Left hindlimb (tissue), 1 donor: ENCODE data around the gene PTPRK.
"Not testable (repeated sequence)": the region's sequence is repeated elsewhere in the genome, so short reads cannot be mapped to it uniquely, and the experiment has no call there.

ENCODE experiments used
- DNase-seq: peaks from one replicate; pipeline ENCODE4 v3.0.0-alpha.2; 2018

PTPRK gene

GRCh38 chr6:128487746-128488145 lies 32.7 kb downstream of the PTPRK start:
- no peak for DNase-seq

- DNase-seq: no peak
These were observed 33.3 kb downstream of the PTPRK start for GRCh38 chr6:128487055-128487454.

GRCh38 chr6:128486580-128486979 lies 33.8 kb downstream of the PTPRK start:
- not testable (repeated sequence) for DNase-seq

GRCh38 chr6:128483472-128484135 lies 36.8 kb downstream of the PTPRK start:
- DNase-seq: no peak

GRCh38 chr6:128482642-128483041 lies 37.8 kb downstream of the PTPRK start:
- no peak for DNase-seq

GRCh38 chr6:128479991-128480390 lies 40.4 kb downstream of the PTPRK start:
- DNase-seq: no peak

GRCh38 chr6:128479048-128479666 lies 41.2 kb downstream of the PTPRK start:
- DNase-seq: no peak

- no peak for DNase-seq
These were observed 42.0 kb downstream of the PTPRK start for GRCh38 chr6:128478230-128479047.

GRCh38 chr6:128474933-128475332 lies 45.5 kb downstream of the PTPRK start:
- DNase-seq: no peak

GRCh38 chr6:128474481-128474880 lies 45.9 kb downstream of the PTPRK start:
- no peak for DNase-seq

GRCh38 chr6:128471907-128472306 lies 48.5 kb downstream of the PTPRK start:
- DNase-seq: no peak

GRCh38 chr6:128465368-128466343 lies 54.7 kb downstream of the PTPRK start:
- DNase-seq: no peak

- DNase-seq: no peak
These were observed 55.6 kb downstream of the PTPRK start for GRCh38 chr6:128464790-128465189.

- no peak for DNase-seq
These were observed 56.5 kb downstream of the PTPRK start for GRCh38 chr6:128463942-128464341.

- no peak for DNase-seq
These were observed 58.9 kb downstream of the PTPRK start for GRCh38 chr6:128461501-128461900.

- DNase-seq: no peak
These were observed 63.7 kb downstream of the PTPRK start for GRCh38 chr6:128456510-128457230.

GRCh38 chr6:128455959-128456358 lies 64.4 kb downstream of the PTPRK start:
- DNase-seq: no peak

GRCh38 chr6:128452713-128453112 lies 67.7 kb downstream of the PTPRK start:
- no peak for DNase-seq

- DNase-seq: no peak
These were observed 73.9 kb downstream of the PTPRK start for GRCh38 chr6:128446497-128446896.

- DNase-seq: no peak
These were observed 76.8 kb downstream of the PTPRK start for GRCh38 chr6:128443553-128443952.

- DNase-seq: no peak
These were observed 80.8 kb downstream of the PTPRK start for GRCh38 chr6:128439627-128440026.

GRCh38 chr6:128438393-128438792 lies 82.0 kb downstream of the PTPRK start:
- DNase-seq: peak; percentile 34
